GM12875 (cell line): ENCODE data around the gene RAD50.
"Not testable (repeated sequence)": the region's sequence is repeated elsewhere in the genome, so short reads cannot be mapped to it uniquely, and the experiment has no call there.

Experiments used
- H3K4me3 ChIP-seq: one replicate; pipeline ENCODE4 v1.5.1; 2011; ENCODE audit warnings: low read depth, low read length, control low read depth
- TF ChIP-seq, protein P1 (sequence below): IDR thresholded peaks from 2 replicates; pipeline ENCODE4 v1.5.1; 2011; ENCODE audit warnings: low read depth, mild to moderate bottlenecking, control low read depth, inconsistent platforms, low read length, moderate library complexity, borderline replicate concordance; ENCODE audit not compliant: insufficient read depth

RAD50 gene

DNA sequence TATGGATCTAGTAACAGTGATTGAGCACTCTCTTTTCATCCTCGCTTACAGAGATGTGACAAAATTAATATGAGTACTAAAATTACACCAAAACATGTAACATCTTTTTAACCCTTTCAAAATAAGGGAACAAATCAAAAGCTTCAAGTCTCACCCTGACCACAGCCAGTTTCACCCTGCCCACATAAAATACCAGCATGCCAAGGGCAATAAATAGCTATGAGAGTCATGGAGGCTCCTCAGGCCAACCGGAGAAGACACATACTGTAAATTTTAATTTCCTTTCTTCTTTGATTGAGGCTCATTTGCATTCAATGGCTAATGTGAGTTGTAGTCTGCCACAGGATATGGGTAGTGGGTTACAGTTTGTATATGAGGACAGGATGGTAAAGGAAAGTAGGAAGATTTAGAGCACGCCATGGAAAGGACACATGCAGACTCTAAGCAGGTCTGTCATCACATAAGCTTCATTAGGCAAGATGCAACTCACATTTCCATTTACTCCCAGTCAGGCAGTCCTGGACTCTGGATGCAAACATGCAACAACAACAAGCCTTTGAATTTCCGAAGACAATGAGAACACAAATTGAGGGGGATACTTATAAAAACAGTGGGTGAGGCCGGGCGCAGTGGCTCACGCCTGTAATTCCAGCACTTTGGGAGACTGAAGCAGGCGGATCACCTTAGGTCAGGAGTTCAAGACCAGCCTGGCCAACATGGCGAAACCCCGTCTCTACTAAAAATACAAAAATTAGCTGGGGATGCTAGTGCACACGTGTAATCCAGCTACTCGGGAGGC lies 128.3 kb downstream of the RAD50 start:
- TF ChIP-seq, protein P1, sequence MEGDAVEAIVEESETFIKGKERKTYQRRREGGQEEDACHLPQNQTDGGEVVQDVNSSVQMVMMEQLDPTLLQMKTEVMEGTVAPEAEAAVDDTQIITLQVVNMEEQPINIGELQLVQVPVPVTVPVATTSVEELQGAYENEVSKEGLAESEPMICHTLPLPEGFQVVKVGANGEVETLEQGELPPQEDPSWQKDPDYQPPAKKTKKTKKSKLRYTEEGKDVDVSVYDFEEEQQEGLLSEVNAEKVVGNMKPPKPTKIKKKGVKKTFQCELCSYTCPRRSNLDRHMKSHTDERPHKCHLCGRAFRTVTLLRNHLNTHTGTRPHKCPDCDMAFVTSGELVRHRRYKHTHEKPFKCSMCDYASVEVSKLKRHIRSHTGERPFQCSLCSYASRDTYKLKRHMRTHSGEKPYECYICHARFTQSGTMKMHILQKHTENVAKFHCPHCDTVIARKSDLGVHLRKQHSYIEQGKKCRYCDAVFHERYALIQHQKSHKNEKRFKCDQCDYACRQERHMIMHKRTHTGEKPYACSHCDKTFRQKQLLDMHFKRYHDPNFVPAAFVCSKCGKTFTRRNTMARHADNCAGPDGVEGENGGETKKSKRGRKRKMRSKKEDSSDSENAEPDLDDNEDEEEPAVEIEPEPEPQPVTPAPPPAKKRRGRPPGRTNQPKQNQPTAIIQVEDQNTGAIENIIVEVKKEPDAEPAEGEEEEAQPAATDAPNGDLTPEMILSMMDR: no peak

DNA sequence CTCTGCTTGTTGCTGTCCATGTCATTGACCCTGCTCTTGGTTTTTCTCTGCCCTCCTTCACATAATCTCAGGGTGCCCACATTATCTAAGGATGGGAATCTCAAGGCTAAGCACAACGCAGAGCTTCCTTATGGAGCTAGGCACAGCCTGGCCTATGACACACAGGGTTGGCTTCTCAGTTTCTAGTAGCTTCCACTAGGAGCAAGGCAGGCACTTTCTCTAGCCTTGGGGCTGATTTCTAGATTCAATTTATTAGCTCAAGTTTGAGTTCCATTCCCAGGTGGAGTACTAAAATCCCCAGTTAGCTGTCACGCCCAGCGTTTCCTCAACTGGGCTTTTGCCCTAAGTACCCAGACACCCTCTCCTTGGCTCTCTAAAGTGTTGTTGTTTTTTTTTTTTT lies 129.4 kb downstream of the RAD50 start:
- TF ChIP-seq, protein P1: no peak
- H3K4me3 ChIP-seq: no peak overlapping the region

More for the DNA sequence above, 128.3 kb downstream of the RAD50 start:
- H3K4me3 ChIP-seq: no peak overlapping the region

DNA sequence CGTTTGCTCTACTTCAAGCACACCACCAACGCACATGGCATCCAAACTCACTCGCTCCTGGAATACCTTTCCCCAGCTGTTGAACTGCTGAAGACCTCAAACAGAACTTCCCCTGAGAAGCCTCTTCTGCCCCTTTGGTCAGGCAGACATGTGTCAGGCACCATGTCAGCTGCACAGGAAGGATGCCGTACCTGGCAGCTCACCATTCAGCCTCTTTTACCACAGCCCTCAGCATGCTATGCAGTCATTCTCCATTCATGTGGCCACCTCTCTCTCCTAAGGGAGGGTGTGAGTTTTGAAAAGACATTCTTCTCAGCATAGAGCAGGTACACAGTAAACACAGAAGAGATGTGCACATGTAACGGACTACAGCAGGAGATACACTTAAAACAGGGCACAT lies 131.2 kb downstream of the RAD50 start:
- H3K4me3 ChIP-seq: no peak overlapping the region

DNA sequence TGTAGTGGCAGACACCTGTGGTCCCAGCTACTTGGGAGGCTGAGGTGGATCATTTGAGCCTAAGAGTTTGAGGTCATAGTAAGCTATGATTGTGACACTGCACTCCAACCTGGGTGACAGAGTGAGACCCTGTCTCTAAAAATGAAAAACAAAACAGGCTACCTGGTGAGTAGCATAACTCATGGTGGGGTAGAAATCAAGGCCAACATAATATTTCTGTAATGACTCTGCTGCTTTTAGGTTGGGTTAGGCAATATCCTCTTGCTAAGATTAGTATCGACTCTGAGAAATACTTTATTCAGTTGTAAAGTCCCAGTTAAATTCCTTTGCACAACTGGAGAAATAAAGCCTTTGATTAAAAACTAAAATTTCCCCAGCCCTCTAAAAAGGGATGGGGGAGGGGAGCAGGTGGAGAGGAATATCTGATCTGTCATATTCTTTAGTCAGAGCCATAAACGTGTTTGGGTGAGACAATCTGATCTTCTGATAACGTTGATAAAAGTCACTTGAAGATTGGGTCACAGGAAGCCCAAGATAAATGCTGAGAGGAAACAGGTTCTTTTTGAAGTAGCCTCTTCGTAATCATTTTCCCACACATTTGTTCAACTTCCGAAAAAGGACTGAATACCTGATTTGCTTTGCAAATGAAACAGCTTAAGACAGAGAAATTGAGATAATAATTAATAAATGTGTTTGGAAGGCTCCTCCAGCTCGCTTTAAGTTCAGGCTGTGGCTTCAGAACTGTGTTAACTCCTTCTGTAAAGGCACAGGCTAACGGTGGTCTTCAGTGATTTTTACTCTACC lies 132.0 kb downstream of the RAD50 start:
- TF ChIP-seq, protein P1: no peak
- H3K4me3 ChIP-seq: no peak overlapping the region

More for the DNA sequence above, 131.2 kb downstream of the RAD50 start:
- TF ChIP-seq, protein P1: no peak

DNA sequence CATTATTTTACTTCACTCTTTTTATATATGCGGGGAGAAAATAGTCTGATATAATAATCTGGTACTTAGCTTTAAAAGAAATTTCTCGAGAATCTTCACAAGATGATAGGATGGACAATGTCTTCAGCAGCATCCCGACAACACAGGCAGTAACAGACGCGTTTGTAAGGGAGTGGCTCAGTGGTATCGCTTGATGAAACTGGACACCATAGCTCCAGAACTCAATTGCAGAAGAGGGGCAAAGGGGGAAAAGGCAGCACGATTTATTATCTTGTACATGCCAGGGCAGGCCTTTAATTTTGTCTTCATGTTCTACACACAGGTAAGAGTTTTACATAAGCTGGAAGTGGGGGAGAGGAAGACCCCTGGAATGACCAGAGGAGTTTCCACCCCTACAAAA lies 132.7 kb downstream of the RAD50 start:
- TF ChIP-seq, protein P1: no peak
- no peak overlapping the region for H3K4me3 ChIP-seq

DNA sequence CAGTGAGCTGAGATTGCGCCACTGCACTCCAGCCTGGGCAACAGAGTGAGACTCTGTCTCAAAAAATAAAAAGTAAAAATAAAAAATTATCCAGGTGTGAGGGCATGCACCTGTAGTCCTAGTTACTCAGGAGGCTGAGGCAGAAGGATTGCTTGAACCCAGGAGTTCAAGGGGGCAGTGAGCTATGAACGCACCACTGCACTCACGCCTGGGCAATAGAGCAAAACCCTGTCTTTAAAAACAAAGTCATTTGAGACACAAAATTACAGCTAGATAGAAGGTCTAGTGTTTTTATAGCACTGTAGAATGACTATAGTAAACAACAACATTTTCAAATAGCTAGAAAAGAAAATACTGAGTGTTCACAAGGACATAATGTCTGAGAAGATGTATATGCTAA lies 133.4 kb downstream of the RAD50 start:
- H3K4me3 ChIP-seq: no peak overlapping the region
- TF ChIP-seq, protein P1: no peak

DNA sequence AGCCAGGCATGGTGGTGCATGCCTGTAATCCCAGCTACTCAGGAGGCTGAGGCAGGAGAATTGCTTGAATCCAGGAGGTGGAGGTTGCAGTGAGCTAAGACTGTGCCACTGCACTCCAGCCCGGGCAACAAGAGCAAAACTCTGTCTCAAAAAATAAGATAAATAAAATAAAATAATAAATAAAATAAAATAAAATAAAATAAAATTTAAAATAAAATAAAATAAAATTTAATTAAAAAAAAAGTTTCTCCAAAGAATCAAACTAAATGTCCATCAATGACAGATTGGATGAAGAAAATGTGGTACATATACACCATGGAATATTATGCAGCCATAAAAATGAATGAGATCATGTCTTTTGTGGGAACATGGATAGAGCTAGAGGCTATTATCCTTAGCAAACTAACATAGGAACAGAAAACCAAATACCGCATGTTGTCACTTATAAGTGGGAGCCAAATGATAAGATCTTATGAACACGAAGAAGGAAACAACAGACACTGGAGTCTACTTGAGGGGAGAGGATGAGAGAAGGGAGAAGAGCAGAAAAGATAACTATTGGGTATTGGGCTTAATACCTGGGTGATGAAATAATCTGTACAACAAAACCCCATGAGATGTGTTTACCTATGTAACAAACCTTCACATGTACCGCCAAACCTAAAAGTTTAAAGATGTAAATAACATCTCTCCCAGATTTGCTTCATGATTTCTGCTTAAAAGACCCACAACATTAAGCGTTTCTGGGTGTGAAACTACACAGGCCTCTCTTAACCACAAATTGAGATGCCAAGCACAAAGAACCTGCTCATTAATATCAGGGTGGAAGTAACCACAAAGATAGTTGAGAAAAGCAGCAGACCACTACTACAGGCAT lies 135.2 kb downstream of the RAD50 start:
- H3K4me3 ChIP-seq: not testable (repeated sequence)
